Transverse colon (tissue), 4 donors: Measurements from ENCODE around the gene SERINC5.

Experiments used
- CTCF ChIP-seq, 5 experiments: fragments of 200-600 bp in 3 of 5; fragments of 450-650 bp in 2 of 5; sonication (generic) in 3 of 5; IDR thresholded peaks; 1 replicate in 2 of 5; 2 replicates in 3 of 5; pipeline ENCODE4 v1.5.1; 2016 to 2017; ENCODE audit warnings: antibody characterized with exemption in 5 of 5, inconsistent platforms in 3 of 5, mild to moderate bottlenecking in 2 of 5, moderate library complexity in 1 of 5
- EP300 ChIP-seq: sonication (generic); formaldehyde crosslinking; IDR thresholded peaks from one replicate; pipeline ENCODE4 v1.6.1; 2017; ENCODE audit warnings: antibody characterized with exemption, low read depth
- POLR2A ChIP-seq: fragments of 450-650 bp; IDR thresholded peaks from one replicate; pipeline ENCODE4 v1.6.1; 2016; ENCODE audit warnings: antibody characterized with exemption, mild to moderate bottlenecking, moderate library complexity
- POLR2AphosphoS5 ChIP-seq, 3 donors: sonication (generic); formaldehyde crosslinking; IDR thresholded peaks; one replicate each; pipeline ENCODE4 v1.6.1; 2016; ENCODE audit warnings: antibody characterized with exemption in 3 of 3

- no peak for TF ChIP-seq CTCF (IDR thresholded peaks at IDR 0.05)
- TF ChIP-seq POLR2A: no peak
- no peak for TF ChIP-seq EP300
- TF ChIP-seq POLR2AphosphoS5 (IDR thresholded peaks at IDR 0.05): no peak
These were observed 7.5 kb downstream of the SERINC5 start for GRCh38 chr5:80248378-80248777.
